HepG2 (cell line): ENCODE data around the gene ITLN1. TPM values are rescaled to one million over a fixed set of nuclear protein-coding genes. Genes with fewer than 3 reads are reported as not detected.

Experiments used
- ATAC-seq: fragments of 200-7000 bp; cut with Tn5 transposase; 3 replicates; pipeline ENCODE4 v1.9.1; 2020; ENCODE audit warnings: mild to moderate bottlenecking, moderate library complexity
- BruUV-seq: library from RNA; stranded (reverse); fragments of 400-500 nt; replicated peaks from 2 replicates; lab custom pipeline; 2021; lab: Mats Ljungman, UMichigan
- CTCF ChIA-PET: fragments of 300-600 bp; formaldehyde crosslinking; extraction: SDS; loops from one replicate; lab custom pipeline; 2021; ENCODE audit warnings: low total read pairs, inconsistent platforms, low intra/inter-chr PET ratio; lab: Yijun Ruan, JAX
- POLR2A ChIA-PET: fragments of 350-600 bp; sonication (Branson Sonifier 250); formaldehyde crosslinking; loops from one replicate; lab custom pipeline; 2020; ENCODE audit warnings: antibody characterized with exemption, inconsistent platforms; lab: Yijun Ruan, JAX
- DNase-seq: peaks from one replicate; pipeline ENCODE4 v3.0.0-alpha.2; 2015; ENCODE audit warnings: low spot score
- FAIRE-seq: peaks from 3 replicates; lab custom pipeline; 2011; peaks lifted over from hg19 to GRCh38; lab: Jason Lieb, UNC
- H2AFZ ChIP-seq: one replicate; pipeline ENCODE4 v1.6.1; 2011; ENCODE audit warnings: low read length, inconsistent platforms
- H3K27ac ChIP-seq: fragments of 300-600 bp; 3 replicates; pipeline ENCODE4 v1.8.0; 2011; ENCODE audit warnings: mixed run types, mild to moderate bottlenecking, mixed read lengths, low read length, inconsistent platforms; ENCODE audit not compliant: insufficient read depth; ENCODE audit errors: extremely low read length
- H3K27me3 ChIP-seq, 2 experiments: fragments of 200-600 bp in 1 of 2; 2 replicates in 1 of 2; 3 replicates in 1 of 2; pipeline versions ENCODE4 v1.6.0 to v1.8.0; 2011; ENCODE audit warnings: low read length in 2 of 2, mild to moderate bottlenecking in 2 of 2, moderate library complexity in 2 of 2, inconsistent platforms in 1 of 2; ENCODE audit not compliant: insufficient read depth in 2 of 2, control insufficient read depth in 1 of 2
- H3K36me3 ChIP-seq, 2 experiments: fragments of 200-600 bp in 1 of 2; replicated peaks in 1 of 2; 2 replicates in 1 of 2; 3 replicates in 1 of 2; pipeline versions ENCODE4 v1.5.1 to v1.8.0; 2011; ENCODE audit warnings: low read length in 2 of 2, inconsistent platforms in 1 of 2; ENCODE audit not compliant: insufficient read depth in 2 of 2, control insufficient read depth in 1 of 2
- H3K4me1 ChIP-seq: 2 replicates; pipeline ENCODE4 v1.5.1; 2012; ENCODE audit warnings: low read length, inconsistent platforms; ENCODE audit not compliant: insufficient read depth
- H3K4me2 ChIP-seq: 2 replicates; pipeline ENCODE4 v1.6.0; 2011; ENCODE audit warnings: low read depth, low read length, inconsistent platforms
- H3K4me3 ChIP-seq, 3 experiments: fragments of 200-600 bp in 1 of 3; sonication (generic), shearing (Covaris generic) in 1 of 3; replicated peaks in 1 of 3; 2 replicates each; pipeline ENCODE4 v1.5.1; 2011 to 2016; ENCODE audit warnings: low read length in 3 of 3, inconsistent platforms in 2 of 3, low read depth in 2 of 3, mild to moderate bottlenecking in 2 of 3, control low read depth in 1 of 3, mixed read lengths in 1 of 3; ENCODE audit not compliant: insufficient read depth in 1 of 3
- H3K79me2 ChIP-seq: one replicate; pipeline ENCODE4 v1.6.1; 2011; ENCODE audit warnings: low read length, inconsistent platforms; ENCODE audit not compliant: insufficient read depth
- H3K9ac ChIP-seq: 2 replicates; pipeline ENCODE4 v1.6.0; 2011; ENCODE audit warnings: mild to moderate bottlenecking, low read depth, low read length, inconsistent platforms; ENCODE audit not compliant: insufficient read depth
- H3K9me3 ChIP-seq: 2 replicates; pipeline ENCODE4 v1.5.1; 2012; ENCODE audit warnings: mild to moderate bottlenecking, low read length
- H4K20me1 ChIP-seq: 2 replicates; pipeline ENCODE4 v1.6.0; 2011; ENCODE audit warnings: inconsistent platforms, mild to moderate bottlenecking, low read length, moderate library complexity; ENCODE audit not compliant: insufficient read depth
- E2F2 ChIP-seq: sonication (generic); formaldehyde crosslinking; IDR thresholded peaks from 2 replicates; pipeline ENCODE4 v1.4.0; 2020; ENCODE audit warnings: missing genetic modification reagents, borderline replicate concordance
- MED1 ChIP-seq: sonication (generic); formaldehyde crosslinking; IDR thresholded peaks from 2 replicates; pipeline ENCODE4 v1.4.0; 2020; ENCODE audit warnings: missing genetic modification reagents
- NCOA1 ChIP-seq: sonication (generic); formaldehyde crosslinking; IDR thresholded peaks from 2 replicates; pipeline ENCODE4 v1.9.0; 2021; ENCODE audit warnings: missing genetic modification reagents
- RORA ChIP-seq: sonication (generic); formaldehyde crosslinking; IDR thresholded peaks from 2 replicates; pipeline ENCODE4 v1.5.0; 2020; ENCODE audit warnings: mild to moderate bottlenecking, missing genetic modification reagents, moderate library complexity
- STAT5B ChIP-seq: sonication (generic); formaldehyde crosslinking; IDR thresholded peaks from 2 replicates; pipeline ENCODE4 v1.4.0; 2020; ENCODE audit warnings: missing genetic modification reagents
- ZNF547 ChIP-seq: sonication (generic); formaldehyde crosslinking; IDR thresholded peaks from 2 replicates; pipeline ENCODE4 v1.5.1; 2020; ENCODE audit warnings: mild to moderate bottlenecking, missing genetic modification reagents
- ZNF646 ChIP-seq: sonication (generic); formaldehyde crosslinking; IDR thresholded peaks from 2 replicates; pipeline ENCODE4 v1.9.0; 2021; ENCODE audit warnings: mild to moderate bottlenecking, missing genetic modification reagents
- ZNF878 ChIP-seq: sonication (generic); formaldehyde crosslinking; IDR thresholded peaks from 2 replicates; pipeline ENCODE4 v1.8.1; 2023; ENCODE audit warnings: mild to moderate bottlenecking, missing genetic modification reagents, moderate library complexity
- WGBS: methylation state at CpG from one replicate; pipeline ENCODE4 v1.1.6; 2017; ENCODE audit warnings: low lambda C conversion rate; 5-methylcytosine and 5-hydroxymethylcytosine counted together
- in situ Hi-C: cut with HindIII; loops from 2 replicates; pipeline ENCODE4 v1.10.0; 2017; ENCODE audit warnings: low pct_unique_long_range_greater_than_20kb; ENCODE audit not compliant: extremely low pct_ligation_motif_present
- intact Hi-C: fragments of 100-400 bp; cut with micrococcal nuclease; formaldehyde crosslinking; loops from one replicate; pipeline ENCODE4 v1.10.0; 2022; ENCODE audit not compliant: unreplicated experiment
- polyA plus RNA-seq, 8 experiments: library from polyadenylated mRNA; depleted of rRNA in 3 of 8; stranded (reverse) in 7 of 8; unstranded in 1 of 8; fragments of >200 nt; fragmentation: Illumina TruSeq in 4 of 8; extraction: Trizol in 4 of 8; gene quantifications; 2 replicates each; pipeline versions ENCODE4 v1.2.1 to v1.2.3, GENCODE V29; 2011 to 2016; ENCODE audit warnings: low read depth in 4 of 8, missing spikeins in 1 of 8, mixed read lengths in 1 of 8; ENCODE audit not compliant: insufficient read depth in 1 of 8
- total RNA-seq, 5 experiments: library from RNA; depleted of rRNA; stranded (reverse); fragments of >200 nt; fragmentation: Illumina TruSeq; extraction: Trizol; gene quantifications; 2 replicates each; pipeline ENCODE4 v1.2.3, GENCODE V29; 2016; ENCODE audit warnings: low read depth in 1 of 5
- TF ChIP-seq, protein P1 (sequence below): sonication (generic); formaldehyde crosslinking; IDR thresholded peaks from 2 replicates; pipeline ENCODE4 v1.4.0; 2020; ENCODE audit warnings: missing genetic modification reagents, borderline replicate concordance

Gene ITLN1
- total and polyA plus RNA-seq, 2 of the 13 experiments (the other 11 are each of a cell fraction or from before 2014, with no cell fraction given) = not detected

DNA sequence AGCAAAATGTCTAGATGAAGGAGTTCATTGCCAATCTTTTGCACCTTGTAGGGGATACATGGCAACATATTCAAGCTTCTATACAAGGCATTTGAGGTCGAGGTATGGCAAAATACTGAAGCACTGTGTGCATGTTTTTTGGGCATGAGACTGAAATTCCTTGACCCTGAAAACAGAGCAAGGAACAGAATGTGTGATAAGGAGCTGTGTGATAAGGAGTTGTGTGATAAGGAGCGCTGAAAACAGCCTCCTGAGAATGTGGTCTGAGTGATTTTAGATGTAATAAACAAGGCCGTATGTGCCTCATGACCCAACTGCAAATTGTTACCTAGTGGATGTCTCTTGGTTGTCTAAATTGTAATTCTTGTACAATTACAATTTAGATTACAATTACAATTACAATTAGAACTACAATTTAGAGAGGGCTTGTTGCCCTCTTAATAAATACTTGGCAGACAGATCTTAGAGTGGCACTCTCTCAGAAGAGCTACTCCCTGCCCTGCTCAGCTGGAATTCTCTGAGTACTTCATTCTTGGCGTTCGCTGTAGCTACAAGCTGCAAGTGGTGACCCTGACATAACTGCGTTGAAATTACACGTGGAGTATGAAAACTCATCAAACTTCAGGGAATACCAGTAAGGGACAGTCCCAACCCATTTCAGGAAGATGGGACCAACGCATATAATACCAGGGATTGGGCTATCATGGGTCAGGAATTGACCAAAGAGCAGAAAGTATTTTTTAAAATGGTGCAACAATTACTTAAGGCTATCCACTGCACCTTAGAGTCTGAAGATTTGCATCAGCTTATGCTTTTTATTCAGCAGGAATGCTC, 20.0 kb upstream of the ITLN1 start:
- H2AFZ ChIP-seq = no peak overlapping the region
- TF ChIP-seq E2F2 (CRISPR knock-in tag) (no peak), MED1 (CRISPR knock-in tag) (no peak), NCOA1 (CRISPR knock-in tag) (no peak), ZNF547 (no peak), ZNF646 (CRISPR knock-in tag) (no peak), ZNF878 (CRISPR knock-in tag) (no peak), RORA (no peak), STAT5B (CRISPR knock-in tag) (no peak)
- TF ChIP-seq, protein P1, sequence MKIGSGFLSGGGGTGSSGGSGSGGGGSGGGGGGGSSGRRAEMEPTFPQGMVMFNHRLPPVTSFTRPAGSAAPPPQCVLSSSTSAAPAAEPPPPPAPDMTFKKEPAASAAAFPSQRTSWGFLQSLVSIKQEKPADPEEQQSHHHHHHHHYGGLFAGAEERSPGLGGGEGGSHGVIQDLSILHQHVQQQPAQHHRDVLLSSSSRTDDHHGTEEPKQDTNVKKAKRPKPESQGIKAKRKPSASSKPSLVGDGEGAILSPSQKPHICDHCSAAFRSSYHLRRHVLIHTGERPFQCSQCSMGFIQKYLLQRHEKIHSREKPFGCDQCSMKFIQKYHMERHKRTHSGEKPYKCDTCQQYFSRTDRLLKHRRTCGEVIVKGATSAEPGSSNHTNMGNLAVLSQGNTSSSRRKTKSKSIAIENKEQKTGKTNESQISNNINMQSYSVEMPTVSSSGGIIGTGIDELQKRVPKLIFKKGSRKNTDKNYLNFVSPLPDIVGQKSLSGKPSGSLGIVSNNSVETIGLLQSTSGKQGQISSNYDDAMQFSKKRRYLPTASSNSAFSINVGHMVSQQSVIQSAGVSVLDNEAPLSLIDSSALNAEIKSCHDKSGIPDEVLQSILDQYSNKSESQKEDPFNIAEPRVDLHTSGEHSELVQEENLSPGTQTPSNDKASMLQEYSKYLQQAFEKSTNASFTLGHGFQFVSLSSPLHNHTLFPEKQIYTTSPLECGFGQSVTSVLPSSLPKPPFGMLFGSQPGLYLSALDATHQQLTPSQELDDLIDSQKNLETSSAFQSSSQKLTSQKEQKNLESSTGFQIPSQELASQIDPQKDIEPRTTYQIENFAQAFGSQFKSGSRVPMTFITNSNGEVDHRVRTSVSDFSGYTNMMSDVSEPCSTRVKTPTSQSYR (CRISPR knock-in tag) = no peak
- in situ Hi-C loops (no loop called here), intact Hi-C loops (no loop called here)
- H3K9me3 ChIP-seq = no peaks in the 10 kb centered on the region
- no peaks in the 10 kb centered on the region for H3K27me3 ChIP-seq
- CTCF ChIA-PET = no interaction called here
- no peaks in the 10 kb centered on the region for H3K79me2 ChIP-seq
- no peak overlapping the region for H3K27ac ChIP-seq
- POLR2A ChIA-PET = no interaction called here
- DNase-seq (no peak), FAIRE-seq (no peak), ATAC-seq (no peak)
- no peak overlapping the region for H3K9ac ChIP-seq
- H3K4me1 ChIP-seq = no peaks in the 10 kb centered on the region
- no peak overlapping the region for H3K4me3 ChIP-seq
- no peaks in the 10 kb centered on the region for H3K36me3 ChIP-seq
- H4K20me1 ChIP-seq = no peaks in the 10 kb centered on the region
- no TSS peak for BruUV-seq
- H3K4me2 ChIP-seq = no peak overlapping the region
- WGBS = 33% methylated on average over 8 of the region's 8 CpGs
